BJ (cell line): ENCODE data around the gene COX18. TPM values are rescaled to one million over a fixed set of nuclear protein-coding genes. Genes with fewer than 3 reads are reported as not detected.

Source experiments
- CTCF ChIA-PET: fragments of 350-600 bp; formaldehyde crosslinking; extraction: SDS; loops from one replicate; lab custom pipeline; 2021; ENCODE audit warnings: antibody characterized with exemption, inconsistent platforms; lab: Yijun Ruan, JAX
- POLR2A ChIA-PET: fragments of 300-600 bp; sonication (Branson Sonifier 250); formaldehyde crosslinking; extraction: SDS; loops from one replicate; lab custom pipeline; 2021; ENCODE audit warnings: antibody characterized with exemption; lab: Charles Lee
- DNase-seq: peaks from one replicate; pipeline ENCODE4 v3.0.0-alpha.2; 2011; ENCODE audit warnings: low read depth
- H3K27me3 ChIP-seq: 2 replicates; pipeline ENCODE4 v1.6.0; 2011; ENCODE audit warnings: low read length; ENCODE audit not compliant: control insufficient read depth, insufficient read depth
- H3K36me3 ChIP-seq: 2 replicates; pipeline ENCODE4 v1.5.1; 2011; ENCODE audit warnings: low read length; ENCODE audit not compliant: control insufficient read depth, insufficient read depth
- H3K4me3 ChIP-seq: 2 replicates; pipeline ENCODE4 v1.5.1; 2011; ENCODE audit warnings: low read depth, mild to moderate bottlenecking, control low read depth, low read length
- polyA plus RNA-seq: library from polyadenylated mRNA; depleted of rRNA; stranded (reverse); fragments of >200 nt; gene quantifications from 2 replicates; pipeline ENCODE4 v1.2.3, GENCODE V29; 2011; rRNA removed
- small RNA-seq: library from RNA; depleted of rRNA; stranded (forward); fragments of <200 nt; gene quantifications from one replicate; pipeline ENCODE3, GENCODE V24; 2012; ENCODE audit warnings: low replicate concordance, low read depth; ENCODE audit not compliant: insufficient read length
- TF ChIP-seq, protein P1 (sequence below): IDR thresholded peaks from 2 replicates; pipeline ENCODE4 v1.5.1; 2011; ENCODE audit warnings: low read depth, mild to moderate bottlenecking, control low read depth, inconsistent platforms, low read length, moderate library complexity; ENCODE audit not compliant: insufficient read depth

Gene COX18
- polyA plus RNA-seq, 1 experiment: 9.8 TPM

DNA sequence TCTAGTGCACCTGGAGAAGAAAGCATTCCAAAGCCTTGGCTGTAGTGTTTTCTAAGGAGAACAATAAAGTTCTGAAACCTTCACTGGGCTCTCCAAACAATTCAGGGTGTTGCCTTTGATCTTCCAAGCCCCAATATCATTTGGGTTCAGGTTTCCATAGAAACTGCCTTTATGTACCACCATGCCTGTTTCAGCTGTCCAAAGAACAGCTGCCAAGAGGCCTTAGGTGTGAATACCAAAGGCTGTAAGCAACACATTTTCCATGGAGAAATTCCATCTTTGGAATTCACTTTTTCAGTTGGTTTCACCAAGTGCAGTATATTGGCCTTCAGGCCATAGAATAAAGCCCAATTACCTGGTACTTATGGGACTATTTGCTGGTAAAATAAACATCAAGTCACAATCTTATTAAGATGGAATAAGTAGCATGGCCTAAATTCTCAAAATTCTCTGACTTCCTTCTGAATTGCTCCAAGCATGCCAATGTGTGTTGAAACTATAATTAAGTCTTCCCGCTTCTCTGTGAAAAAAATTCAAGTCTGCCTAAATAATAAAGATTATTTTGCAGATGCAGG is 61.9 kb downstream of the COX18 start:
- CTCF ChIA-PET: interaction anchor here (0.9 to 1.6 kb wide), 3 partner anchors 9 to 440 kb away, joined by 3 read pairs; no protein-coding TSS in a partner anchor
- H3K4me3 ChIP-seq: no peak overlapping the region
- H3K27me3 ChIP-seq: peaks cover 1% of the 10 kb centered on the region; the same call in 1 of the 2 replicates
- TF ChIP-seq, protein P1, sequence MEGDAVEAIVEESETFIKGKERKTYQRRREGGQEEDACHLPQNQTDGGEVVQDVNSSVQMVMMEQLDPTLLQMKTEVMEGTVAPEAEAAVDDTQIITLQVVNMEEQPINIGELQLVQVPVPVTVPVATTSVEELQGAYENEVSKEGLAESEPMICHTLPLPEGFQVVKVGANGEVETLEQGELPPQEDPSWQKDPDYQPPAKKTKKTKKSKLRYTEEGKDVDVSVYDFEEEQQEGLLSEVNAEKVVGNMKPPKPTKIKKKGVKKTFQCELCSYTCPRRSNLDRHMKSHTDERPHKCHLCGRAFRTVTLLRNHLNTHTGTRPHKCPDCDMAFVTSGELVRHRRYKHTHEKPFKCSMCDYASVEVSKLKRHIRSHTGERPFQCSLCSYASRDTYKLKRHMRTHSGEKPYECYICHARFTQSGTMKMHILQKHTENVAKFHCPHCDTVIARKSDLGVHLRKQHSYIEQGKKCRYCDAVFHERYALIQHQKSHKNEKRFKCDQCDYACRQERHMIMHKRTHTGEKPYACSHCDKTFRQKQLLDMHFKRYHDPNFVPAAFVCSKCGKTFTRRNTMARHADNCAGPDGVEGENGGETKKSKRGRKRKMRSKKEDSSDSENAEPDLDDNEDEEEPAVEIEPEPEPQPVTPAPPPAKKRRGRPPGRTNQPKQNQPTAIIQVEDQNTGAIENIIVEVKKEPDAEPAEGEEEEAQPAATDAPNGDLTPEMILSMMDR: no peak
- H3K36me3 ChIP-seq: no peaks in the 10 kb centered on the region
- no peak for DNase-seq
- POLR2A ChIA-PET: no interaction called here

DNA sequence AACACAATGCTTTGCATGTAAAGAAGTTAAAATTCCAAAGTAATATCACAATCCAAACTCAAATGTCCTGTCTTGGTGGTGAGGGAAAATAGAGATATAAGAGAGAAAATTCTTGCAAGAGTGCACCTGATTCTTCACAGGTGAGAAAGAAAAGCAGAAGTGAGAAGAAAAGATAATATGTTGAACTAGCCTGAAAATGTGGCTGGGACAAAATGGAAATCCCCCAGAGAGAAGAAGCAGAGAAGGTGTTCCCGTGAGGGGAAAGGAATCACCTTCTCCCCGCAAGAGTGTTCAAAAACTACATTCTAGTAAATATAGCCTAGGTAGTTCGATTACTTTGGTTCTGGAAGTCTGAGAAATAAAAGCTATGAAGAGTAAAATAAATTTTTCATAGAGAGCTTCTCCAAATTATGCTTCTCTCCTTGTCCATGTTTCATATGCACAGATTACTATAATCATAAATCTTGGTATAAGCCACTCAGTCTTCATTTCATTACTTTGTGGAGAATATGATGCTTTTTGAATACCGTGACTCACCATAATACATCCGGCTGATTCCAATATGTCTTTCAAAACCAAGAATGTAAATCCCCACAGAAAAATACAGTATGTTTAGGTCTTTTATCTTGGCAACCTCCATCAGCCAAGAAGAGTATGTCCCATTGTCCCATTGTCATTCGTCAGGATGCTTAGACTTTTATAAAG is 63.1 kb downstream of the COX18 start:
- H3K4me3 ChIP-seq: no peak overlapping the region
- peaks cover 1% of the 10 kb centered on the region; the same call in 1 of the 2 replicates for H3K27me3 ChIP-seq
- ChIA-PET POLR2A (no interaction called here), CTCF (no interaction called here)
- no peaks in the 10 kb centered on the region for H3K36me3 ChIP-seq
- TF ChIP-seq, protein P1: no peak
- no peak for DNase-seq

DNA sequence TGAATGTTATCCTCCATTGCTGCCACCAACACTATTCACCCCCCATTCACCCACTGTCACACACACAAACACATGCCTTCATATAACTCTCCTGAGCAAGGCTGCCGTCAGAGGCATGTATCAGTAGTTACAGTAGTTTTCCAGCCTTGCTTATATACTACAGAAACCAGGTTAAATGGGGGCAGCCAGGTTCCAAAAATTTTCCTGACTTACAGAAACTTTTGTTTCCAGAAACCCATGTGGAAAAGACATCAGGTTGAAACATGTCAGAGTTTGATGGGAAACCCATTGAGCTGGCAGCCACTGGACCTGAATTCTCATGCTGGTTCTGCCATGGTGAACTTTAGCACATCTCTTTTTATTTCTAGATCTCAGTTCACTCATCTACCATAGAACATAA is 64.0 kb downstream of the COX18 start:
- H3K4me3 ChIP-seq: no peak overlapping the region
- no peak for DNase-seq
- ChIA-PET CTCF (no interaction called here), POLR2A (no interaction called here)
- peaks cover 1% of the 10 kb centered on the region; the same call in 1 of the 2 replicates for H3K27me3 ChIP-seq
- TF ChIP-seq, protein P1: no peak
- H3K36me3 ChIP-seq: no peaks in the 10 kb centered on the region

Small RNAs within 50 kb of the gene (small RNA-seq; reads per million reads assigned to genes)
- gene RNU6ATAC5P: not detected

Other genes with a start within 250 kb of the COX18 start
- 39.6 and 50.4 TPM in 2 replicates for gene ANKRD17, start 189.1 kb upstream of the COX18 start, polyA plus RNA-seq